DOHH2 (cell line): ENCODE results near the gene HLA-DPA1.

Experiments
- H3F3A ChIP-seq: fragments of 200-600 bp; sonication (generic), shearing (Covaris generic); 2 replicates; pipeline ENCODE4 v1.6.0; 2016; ENCODE audit warnings: antibody characterized with exemption, mild to moderate bottlenecking; ENCODE audit not compliant: control insufficient read depth, insufficient read depth
- H3K27ac ChIP-seq: fragments of 200-600 bp; sonication (generic); 2 replicates; pipeline ENCODE4 v1.5.1; 2014; ENCODE audit warnings: low read depth, mild to moderate bottlenecking, low read length, moderate library complexity
- H3K27me3 ChIP-seq: fragments of 200-600 bp; sonication (generic); 2 replicates; pipeline ENCODE4 v1.6.1; 2014; ENCODE audit warnings: mild to moderate bottlenecking, low read length, mixed read lengths; ENCODE audit not compliant: control insufficient read depth
- H3K36me3 ChIP-seq: fragments of 200-600 bp; sonication (generic); 2 replicates; pipeline ENCODE4 v1.6.1; 2014; ENCODE audit warnings: mild to moderate bottlenecking, low read length, moderate library complexity, mixed read lengths; ENCODE audit not compliant: control insufficient read depth
- H3K4me1 ChIP-seq: fragments of 200-600 bp; sonication (generic); 2 replicates; pipeline ENCODE4 v1.6.1; 2014; ENCODE audit warnings: mild to moderate bottlenecking, low read length, mixed read lengths; ENCODE audit not compliant: control insufficient read depth
- H3K4me2 ChIP-seq: fragments of 200-600 bp; sonication (generic); 2 replicates; pipeline ENCODE4 v1.6.0; 2014; ENCODE audit warnings: mild to moderate bottlenecking, low read length, moderate library complexity
- H3K4me3 ChIP-seq: fragments of 200-600 bp; sonication (generic); 2 replicates; pipeline ENCODE4 v1.5.1; 2014; ENCODE audit warnings: mild to moderate bottlenecking, low read length, mixed read lengths
- H3K79me2 ChIP-seq: fragments of 200-600 bp; sonication (generic); 2 replicates; pipeline ENCODE4 v1.6.1; 2014; ENCODE audit warnings: mild to moderate bottlenecking, low read length, mixed read lengths; ENCODE audit not compliant: control insufficient read depth
- H3K9me2 ChIP-seq: fragments of 200-600 bp; sonication (generic); replicated peaks from 2 replicates; pipeline ENCODE4 v1.6.1; 2014; ENCODE audit warnings: mild to moderate bottlenecking, low read length, mixed read lengths; ENCODE audit not compliant: control insufficient read depth
- H3K9me3 ChIP-seq: fragments of 200-600 bp; sonication (generic); 2 replicates; pipeline ENCODE4 v1.6.1; 2014; ENCODE audit warnings: antibody characterized with exemption, low read length, mixed read lengths; ENCODE audit not compliant: control insufficient read depth, insufficient read depth
- H4K20me1 ChIP-seq: fragments of 200-600 bp; sonication (generic); 2 replicates; pipeline ENCODE4 v1.6.0; 2014; ENCODE audit warnings: low read depth, mild to moderate bottlenecking, antibody characterized with exemption, low read length, moderate library complexity; ENCODE audit not compliant: control insufficient read depth, insufficient read depth
- CTCF ChIP-seq: fragments of 200-600 bp; sonication (generic); IDR thresholded peaks from one replicate; pipeline ENCODE4 v1.5.1; 2014; ENCODE audit warnings: antibody characterized with exemption, mild to moderate bottlenecking, low read depth, low read length; ENCODE audit not compliant: poor library complexity, severe bottlenecking
- EZH2phosphoT487 ChIP-seq: fragments of 200-600 bp; sonication (generic); IDR thresholded peaks from 2 replicates; pipeline ENCODE4 v1.6.1; 2017; ENCODE audit warnings: borderline replicate concordance, mild to moderate bottlenecking, antibody characterized with exemption, low read length, moderate library complexity, mixed read lengths

Gene HLA-DPA1

DNA sequence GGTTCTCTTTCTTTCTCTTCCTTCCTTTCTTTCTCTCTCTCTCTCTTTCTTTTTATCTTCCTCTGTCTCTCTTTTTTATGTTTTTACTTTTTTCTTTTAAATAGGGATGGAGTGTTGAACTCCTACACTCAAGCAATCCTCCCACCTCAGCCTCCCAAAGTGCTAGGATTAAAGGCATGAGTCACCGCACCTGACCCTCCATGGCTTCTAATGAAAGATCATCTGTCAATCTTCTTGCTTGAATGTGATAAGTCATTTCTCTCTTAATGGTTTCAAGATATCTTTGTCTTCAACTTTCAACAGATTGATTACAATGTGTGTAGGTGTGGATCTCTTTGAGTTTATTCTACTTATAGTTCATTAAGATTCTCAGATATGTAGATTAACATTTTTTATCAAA lies 38.9 kb downstream of the HLA-DPA1 start:
- TF ChIP-seq EZH2phosphoT487 (no peak), CTCF (no peak)
- Histone ChIP-seq H3K36me3 (no peaks in the 10 kb centered on the region), H3K27ac (no peak overlapping the region), H4K20me1 (no peaks in the 10 kb centered on the region), H3K4me1 (peaks cover 25% of the 10 kb centered on the region), H3K9me3 (peaks cover 2% of the 10 kb centered on the region; the same call in 1 of the 2 replicates), H3K4me2 (no peak overlapping the region), H3K79me2 (no peaks in the 10 kb centered on the region), H3K4me3 (no peak overlapping the region), H3F3A (no peaks in the 10 kb centered on the region; the same call in 1 of the 2 replicates), H3K9me2 (no peaks in the 10 kb centered on the region), H3K27me3 (no peaks in the 10 kb centered on the region)

GRCh38 chr6:33030245-33030644 lies 43.2 kb downstream of the HLA-DPA1 start:
- H3K4me2 ChIP-seq = peak overlapping the region; percentile 62

DNA sequence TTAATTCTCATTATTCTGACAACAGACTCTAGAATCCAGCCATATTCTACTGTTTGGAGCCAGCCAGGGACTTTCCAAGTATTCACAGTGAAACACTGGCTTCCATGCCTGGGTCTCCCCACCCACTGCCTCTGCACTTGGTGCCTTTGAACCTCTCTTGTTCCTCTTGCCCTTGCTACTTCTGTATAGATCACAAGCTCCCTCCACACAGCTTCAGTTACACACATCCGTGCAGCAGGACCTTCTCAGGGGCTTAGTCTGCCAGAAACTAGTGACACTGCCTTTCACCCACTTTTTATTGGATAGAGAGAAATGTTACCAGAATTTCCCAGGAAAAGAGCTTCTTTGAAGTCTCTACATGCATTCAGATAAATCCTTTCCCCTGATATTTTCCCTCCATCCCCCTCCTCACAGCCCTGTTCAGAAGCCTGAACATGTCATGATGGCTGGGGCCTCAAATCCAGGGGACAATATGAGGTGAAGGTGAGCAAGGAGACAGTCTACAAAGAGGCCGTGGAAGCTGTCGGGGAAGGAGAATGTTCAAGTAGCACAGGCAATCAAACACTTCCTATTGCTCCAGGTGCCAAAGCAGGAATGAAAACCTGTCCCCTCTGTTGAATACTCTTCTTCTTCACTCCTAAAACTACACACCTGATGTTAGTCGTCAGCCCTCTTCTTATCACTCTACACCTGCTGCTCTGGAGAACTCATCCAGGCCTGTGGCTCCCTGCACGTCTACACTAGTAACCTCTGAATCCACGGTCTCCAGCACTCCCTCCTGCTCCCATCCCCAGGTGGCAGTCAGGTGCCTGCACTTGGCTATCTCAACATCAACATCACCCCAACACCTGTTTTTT lies 43.9 kb downstream of the HLA-DPA1 start:
- H3F3A ChIP-seq = peaks cover 21% of the 10 kb centered on the region
- no peaks in the 10 kb centered on the region for H4K20me1 ChIP-seq
- peak overlapping the region; percentile 62 for H3K4me2 ChIP-seq
- H3K9me3 ChIP-seq = 0 out of 2 replicates have a peak, but pooled peaks cover 3% of the 10 kb centered on the region
- peaks cover 59% of the 10 kb centered on the region for H3K4me1 ChIP-seq
- H3K4me3 ChIP-seq = peak overlapping the region; percentile 55
- TF ChIP-seq EZH2phosphoT487 (no peak), CTCF (no peak)
- H3K27me3 ChIP-seq = no peaks in the 10 kb centered on the region
- no peaks in the 10 kb centered on the region for H3K36me3 ChIP-seq
- H3K79me2 ChIP-seq = no peaks in the 10 kb centered on the region
- peak overlapping the region; percentile 85 for H3K27ac ChIP-seq
- no peaks in the 10 kb centered on the region for H3K9me2 ChIP-seq

More at GRCh38 chr6:33030245-33030644, 43.2 kb downstream of the HLA-DPA1 start:
- Histone ChIP-seq H3K27me3 (no peaks in the 10 kb centered on the region), H3K79me2 (no peaks in the 10 kb centered on the region), H3K4me1 (peaks cover 59% of the 10 kb centered on the region), H3F3A (peaks cover 21% of the 10 kb centered on the region), H3K36me3 (no peaks in the 10 kb centered on the region), H3K9me3 (peaks cover 3% of the 10 kb centered on the region; the same call in 1 of the 2 replicates), H4K20me1 (no peaks in the 10 kb centered on the region), H3K4me3 (peak overlapping the region; percentile 55), H3K9me2 (no peaks in the 10 kb centered on the region), H3K27ac (peak overlapping the region; percentile 85)
- TF ChIP-seq EZH2phosphoT487 (no peak), CTCF (no peak)
